ENCODE measurements around the gene CRTAP. TPM values are rescaled to one million over a fixed set of nuclear protein-coding genes. Genes with fewer than 3 reads are reported as not detected.
"Not testable (repeated sequence)": the region's sequence is repeated elsewhere in the genome, so short reads cannot be mapped to it uniquely, and the experiment has no call there.

Gene CRTAP
- total and polyA plus RNA-seq, 2 of the 13 experiments (the other 11 are each of a cell fraction or from before 2014, with no cell fraction given): 54.2 to 119 TPM

DNA sequence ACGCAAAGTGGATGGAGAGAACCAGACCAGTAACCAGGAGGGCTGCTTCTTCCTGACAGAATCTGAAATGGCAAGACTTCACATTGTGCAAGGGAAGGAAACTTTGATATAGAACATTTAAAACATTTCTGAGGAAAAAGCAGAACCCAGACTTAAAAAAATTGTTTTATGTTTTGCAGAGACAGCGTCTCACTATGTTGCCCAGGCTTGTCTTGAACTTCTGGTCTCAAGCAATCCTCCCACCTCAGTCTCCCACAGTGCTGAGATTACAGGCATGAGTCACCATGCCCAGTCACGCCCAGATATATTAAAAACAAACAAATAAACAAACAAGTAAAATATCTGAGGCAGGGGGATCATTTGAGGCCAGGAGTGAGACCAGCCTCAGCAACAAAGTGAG lies 46.2 kb downstream of the CRTAP start (continued):
- TF ChIP-seq ZNF660 (CRISPR knock-in tag; IDR thresholded peaks at IDR 0.05; ENCODE audit: borderline replicate concordance, low read depth) (no peak), ZNF713 (CRISPR knock-in tag; IDR thresholded peaks at IDR 0.05) (no peak), SMC3 (IDR thresholded peaks at IDR 0.05; ENCODE audit: low read length) (no peak), HNF4A (CRISPR knock-in tag; IDR thresholded peaks at IDR 0.05) (no peak), ZNF510 (CRISPR knock-in tag; IDR thresholded peaks at IDR 0.05; ENCODE audit: low read depth) (no peak)
- TF ChIP-seq, protein P1, sequence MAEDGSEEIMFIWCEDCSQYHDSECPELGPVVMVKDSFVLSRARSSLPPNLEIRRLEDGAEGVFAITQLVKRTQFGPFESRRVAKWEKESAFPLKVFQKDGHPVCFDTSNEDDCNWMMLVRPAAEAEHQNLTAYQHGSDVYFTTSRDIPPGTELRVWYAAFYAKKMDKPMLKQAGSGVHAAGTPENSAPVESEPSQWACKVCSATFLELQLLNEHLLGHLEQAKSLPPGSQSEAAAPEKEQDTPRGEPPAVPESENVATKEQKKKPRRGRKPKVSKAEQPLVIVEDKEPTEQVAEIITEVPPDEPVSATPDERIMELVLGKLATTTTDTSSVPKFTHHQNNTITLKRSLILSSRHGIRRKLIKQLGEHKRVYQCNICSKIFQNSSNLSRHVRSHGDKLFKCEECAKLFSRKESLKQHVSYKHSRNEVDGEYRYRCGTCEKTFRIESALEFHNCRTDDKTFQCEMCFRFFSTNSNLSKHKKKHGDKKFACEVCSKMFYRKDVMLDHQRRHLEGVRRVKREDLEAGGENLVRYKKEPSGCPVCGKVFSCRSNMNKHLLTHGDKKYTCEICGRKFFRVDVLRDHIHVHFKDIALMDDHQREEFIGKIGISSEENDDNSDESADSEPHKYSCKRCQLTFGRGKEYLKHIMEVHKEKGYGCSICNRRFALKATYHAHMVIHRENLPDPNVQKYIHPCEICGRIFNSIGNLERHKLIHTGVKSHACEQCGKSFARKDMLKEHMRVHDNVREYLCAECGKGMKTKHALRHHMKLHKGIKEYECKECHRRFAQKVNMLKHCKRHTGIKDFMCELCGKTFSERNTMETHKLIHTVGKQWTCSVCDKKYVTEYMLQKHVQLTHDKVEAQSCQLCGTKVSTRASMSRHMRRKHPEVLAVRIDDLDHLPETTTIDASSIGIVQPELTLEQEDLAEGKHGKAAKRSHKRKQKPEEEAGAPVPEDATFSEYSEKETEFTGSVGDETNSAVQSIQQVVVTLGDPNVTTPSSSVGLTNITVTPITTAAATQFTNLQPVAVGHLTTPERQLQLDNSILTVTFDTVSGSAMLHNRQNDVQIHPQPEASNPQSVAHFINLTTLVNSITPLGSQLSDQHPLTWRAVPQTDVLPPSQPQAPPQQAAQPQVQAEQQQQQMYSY (CRISPR knock-in tag; IDR thresholded peaks at IDR 0.05): no peak

DNA sequence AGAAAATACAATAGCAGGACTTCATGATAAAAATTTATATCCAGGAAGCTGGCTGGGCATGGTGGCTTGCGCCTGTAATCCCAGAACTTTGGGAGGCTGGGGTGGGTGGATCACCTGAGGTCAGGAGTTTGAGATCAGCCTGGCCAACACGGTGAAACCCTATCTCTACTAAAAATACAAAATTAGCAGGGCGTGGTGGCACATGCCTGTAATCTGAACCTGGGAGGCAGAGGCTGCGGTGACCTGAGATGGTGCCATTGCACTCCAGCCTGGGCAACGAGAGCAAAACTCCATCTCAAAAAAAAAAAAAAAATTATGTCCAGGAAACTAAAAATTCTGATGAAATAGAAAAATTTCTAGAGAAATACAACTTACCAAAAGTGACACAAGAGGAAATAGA lies 48.8 kb downstream of the CRTAP start:
- H3K79me2 ChIP-seq (ENCODE audit: insufficient read depth, low read length); H4K20me1 ChIP-seq (ENCODE audit: insufficient read depth, low read length); H3K9me3 ChIP-seq (ENCODE audit: low read length); FAIRE-seq; DNase-seq (ENCODE audit: low spot score); H3K4me2 ChIP-seq (ENCODE audit: low read depth, low read length); H2AFZ ChIP-seq (ENCODE audit: low read length); H3K4me1 ChIP-seq (ENCODE audit: insufficient read depth, low read length); BruUV-seq (replicated peaks); in situ Hi-C loops (cut with HindIII; ENCODE audit: extremely low pct_ligation_motif_present, low pct_unique_long_range_greater_than_20kb); intact Hi-C loops (cut with micrococcal nuclease; ENCODE audit: unreplicated experiment); POLR2A ChIA-PET; H3K27ac ChIP-seq (ENCODE audit: extremely low read length, insufficient read depth, low read length); CTCF ChIA-PET (ENCODE audit: low intra/inter-chr PET ratio, low total read pairs); H3K36me3 ChIP-seq (replicated peaks in 1 of 2; ENCODE audit: control insufficient read depth in 1 of 2, insufficient read depth in 2 of 2, low read length in 2 of 2); ATAC-seq; H3K9ac ChIP-seq (ENCODE audit: insufficient read depth, low read depth, low read length); H3K4me3 ChIP-seq (replicated peaks in 1 of 3; ENCODE audit: insufficient read depth in 1 of 3, low read depth in 2 of 3, low read length in 3 of 3): not testable (repeated sequence)
- 20% methylated on average over 5 of the region's 5 CpGs for WGBS (ENCODE audit: low lambda C conversion rate)
- peaks cover 0 to 14% of the 10 kb centered on the region in 2 experiments; a peak in 3 of 5 replicates for H3K27me3 ChIP-seq (ENCODE audit: control insufficient read depth in 1 of 2, insufficient read depth in 2 of 2, low read length in 2 of 2)

All from HepG2 (cell line).